OCI-LY7 (cell line): ENCODE results near the gene SLC35F4.

Experiments used
- EZH2phosphoT487 ChIP-seq: fragments of 200-600 bp; sonication (generic); IDR thresholded peaks from 2 replicates; pipeline ENCODE4 v1.6.1; 2018; ENCODE audit warnings: low read depth, borderline replicate concordance, mild to moderate bottlenecking, mixed run types, antibody characterized with exemption, low read length, moderate library complexity, mixed read lengths
- TF ChIP-seq, protein P1 (sequence below): fragments of 200-600 bp; sonication (generic); conservative IDR thresholded peaks from 2 replicates; pipeline ENCODE4 v1.5.1; 2014; ENCODE audit warnings: mild to moderate bottlenecking, antibody characterized with exemption, low read length, moderate library complexity, mixed read lengths

DNA sequence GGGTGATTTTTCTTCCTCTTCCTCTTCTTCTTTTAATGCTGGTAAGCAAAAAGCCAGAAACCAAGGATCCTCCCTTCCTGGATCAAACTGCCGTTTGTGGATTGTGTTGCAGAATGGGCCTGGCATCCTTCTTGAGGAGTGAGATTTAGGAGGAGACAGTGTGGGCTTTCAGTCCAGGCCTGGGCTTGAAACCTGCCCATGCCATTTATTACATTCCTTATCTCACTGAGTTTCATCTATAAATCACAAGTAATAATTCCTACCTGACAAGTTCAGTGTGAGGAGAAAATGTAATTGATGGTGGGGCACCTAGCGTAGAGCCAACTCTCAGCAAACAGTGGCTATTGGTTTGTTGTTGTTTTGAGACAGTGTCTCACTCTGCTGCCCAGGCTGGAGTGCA is 126.4 kb downstream of the SLC35F4 start:
- TF ChIP-seq, protein P1, sequence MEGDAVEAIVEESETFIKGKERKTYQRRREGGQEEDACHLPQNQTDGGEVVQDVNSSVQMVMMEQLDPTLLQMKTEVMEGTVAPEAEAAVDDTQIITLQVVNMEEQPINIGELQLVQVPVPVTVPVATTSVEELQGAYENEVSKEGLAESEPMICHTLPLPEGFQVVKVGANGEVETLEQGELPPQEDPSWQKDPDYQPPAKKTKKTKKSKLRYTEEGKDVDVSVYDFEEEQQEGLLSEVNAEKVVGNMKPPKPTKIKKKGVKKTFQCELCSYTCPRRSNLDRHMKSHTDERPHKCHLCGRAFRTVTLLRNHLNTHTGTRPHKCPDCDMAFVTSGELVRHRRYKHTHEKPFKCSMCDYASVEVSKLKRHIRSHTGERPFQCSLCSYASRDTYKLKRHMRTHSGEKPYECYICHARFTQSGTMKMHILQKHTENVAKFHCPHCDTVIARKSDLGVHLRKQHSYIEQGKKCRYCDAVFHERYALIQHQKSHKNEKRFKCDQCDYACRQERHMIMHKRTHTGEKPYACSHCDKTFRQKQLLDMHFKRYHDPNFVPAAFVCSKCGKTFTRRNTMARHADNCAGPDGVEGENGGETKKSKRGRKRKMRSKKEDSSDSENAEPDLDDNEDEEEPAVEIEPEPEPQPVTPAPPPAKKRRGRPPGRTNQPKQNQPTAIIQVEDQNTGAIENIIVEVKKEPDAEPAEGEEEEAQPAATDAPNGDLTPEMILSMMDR, result no peak
- no peak for TF ChIP-seq EZH2phosphoT487
